ENCODE results near the gene GCSAM.

Gene GCSAM

GRCh38 chr3:112132088-112132487 lies 960 bp downstream of the GCSAM start:
- Histone ChIP-seq H3K4me2 (ENCODE audit: low read depth, low read length, poor library complexity, severe bottlenecking) (no peak overlapping the region), H3K36me3 (ENCODE audit: insufficient read depth, low read length) (no peaks in the 10 kb centered on the region), H3K4me1 (ENCODE audit: insufficient read depth, low read length, poor library complexity, severe bottlenecking) (peaks cover 68% of the 10 kb centered on the region), H4K20me1 (ENCODE audit: insufficient read depth, low read length, poor library complexity, severe bottlenecking) (no peaks in the 10 kb centered on the region), H3K9me2 (replicated peaks; ENCODE audit: low read depth, low read length) (no peaks in the 10 kb centered on the region), H3K27me3 (ENCODE audit: insufficient read depth, low read length, poor library complexity, severe bottlenecking) (no peaks in the 10 kb centered on the region), H2AFZ (ENCODE audit: low read length) (no peak overlapping the region), H3K79me2 (ENCODE audit: insufficient read depth, low read length) (no peaks in the 10 kb centered on the region), H3K9ac (ENCODE audit: low read depth, low read length, poor library complexity, severe bottlenecking) (no peak overlapping the region), H3K9me3 (ENCODE audit: insufficient read depth, low read depth, low read length) (no peaks in the 10 kb centered on the region), H3K4me3 (ENCODE audit: low read length, poor library complexity, severe bottlenecking) (no peak overlapping the region), H3F3A (ENCODE audit: low read depth) (no peaks in the 10 kb centered on the region)
- TF ChIP-seq EZH2phosphoT487 (IDR thresholded peaks at IDR 0.05; ENCODE audit: borderline replicate concordance), result no peak
- TF ChIP-seq, protein P1, sequence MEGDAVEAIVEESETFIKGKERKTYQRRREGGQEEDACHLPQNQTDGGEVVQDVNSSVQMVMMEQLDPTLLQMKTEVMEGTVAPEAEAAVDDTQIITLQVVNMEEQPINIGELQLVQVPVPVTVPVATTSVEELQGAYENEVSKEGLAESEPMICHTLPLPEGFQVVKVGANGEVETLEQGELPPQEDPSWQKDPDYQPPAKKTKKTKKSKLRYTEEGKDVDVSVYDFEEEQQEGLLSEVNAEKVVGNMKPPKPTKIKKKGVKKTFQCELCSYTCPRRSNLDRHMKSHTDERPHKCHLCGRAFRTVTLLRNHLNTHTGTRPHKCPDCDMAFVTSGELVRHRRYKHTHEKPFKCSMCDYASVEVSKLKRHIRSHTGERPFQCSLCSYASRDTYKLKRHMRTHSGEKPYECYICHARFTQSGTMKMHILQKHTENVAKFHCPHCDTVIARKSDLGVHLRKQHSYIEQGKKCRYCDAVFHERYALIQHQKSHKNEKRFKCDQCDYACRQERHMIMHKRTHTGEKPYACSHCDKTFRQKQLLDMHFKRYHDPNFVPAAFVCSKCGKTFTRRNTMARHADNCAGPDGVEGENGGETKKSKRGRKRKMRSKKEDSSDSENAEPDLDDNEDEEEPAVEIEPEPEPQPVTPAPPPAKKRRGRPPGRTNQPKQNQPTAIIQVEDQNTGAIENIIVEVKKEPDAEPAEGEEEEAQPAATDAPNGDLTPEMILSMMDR (conservative IDR thresholded peaks at IDR 0.05; ENCODE audit: low read length), result no peak

GRCh38 chr3:112131111-112131510 lies 1.9 kb downstream of the GCSAM start:
- H3K9me2 ChIP-seq (replicated peaks; ENCODE audit: low read depth, low read length), result no peaks in the 10 kb centered on the region
- no peaks in the 10 kb centered on the region for H3K27me3 ChIP-seq (ENCODE audit: insufficient read depth, low read length, poor library complexity, severe bottlenecking)
- H3F3A ChIP-seq (ENCODE audit: low read depth), result no peaks in the 10 kb centered on the region
- no peak overlapping the region for H2AFZ ChIP-seq (ENCODE audit: low read length)
- no peak overlapping the region for H3K4me3 ChIP-seq (ENCODE audit: low read length, poor library complexity, severe bottlenecking)
- H3K9ac ChIP-seq (ENCODE audit: low read depth, low read length, poor library complexity, severe bottlenecking), result no peak overlapping the region
- no peaks in the 10 kb centered on the region for H3K9me3 ChIP-seq (ENCODE audit: insufficient read depth, low read depth, low read length)
- H3K4me1 ChIP-seq (ENCODE audit: insufficient read depth, low read length, poor library complexity, severe bottlenecking), result peaks cover 72% of the 10 kb centered on the region
- no peaks in the 10 kb centered on the region for H3K36me3 ChIP-seq (ENCODE audit: insufficient read depth, low read length)
- TF ChIP-seq, protein P1 (conservative IDR thresholded peaks at IDR 0.05; ENCODE audit: low read length), result no peak
- TF ChIP-seq EZH2phosphoT487 (IDR thresholded peaks at IDR 0.05; ENCODE audit: borderline replicate concordance), result no peak
- H3K4me2 ChIP-seq (ENCODE audit: low read depth, low read length, poor library complexity, severe bottlenecking), result no peak overlapping the region
- H3K79me2 ChIP-seq (ENCODE audit: insufficient read depth, low read length), result no peaks in the 10 kb centered on the region
- H4K20me1 ChIP-seq (ENCODE audit: insufficient read depth, low read length, poor library complexity, severe bottlenecking), result no peaks in the 10 kb centered on the region

GRCh38 chr3:112130638-112130993 lies 2.4 kb downstream of the GCSAM start:
- H3K9me3 ChIP-seq (ENCODE audit: insufficient read depth, low read depth, low read length), result no peaks in the 10 kb centered on the region
- H2AFZ ChIP-seq (ENCODE audit: low read length), result no peak overlapping the region
- H4K20me1 ChIP-seq (ENCODE audit: insufficient read depth, low read length, poor library complexity, severe bottlenecking), result no peaks in the 10 kb centered on the region
- peaks cover 77% of the 10 kb centered on the region for H3K4me1 ChIP-seq (ENCODE audit: insufficient read depth, low read length, poor library complexity, severe bottlenecking)
- TF ChIP-seq EZH2phosphoT487 (IDR thresholded peaks at IDR 0.05; ENCODE audit: borderline replicate concordance), result no peak
- TF ChIP-seq, protein P1 (conservative IDR thresholded peaks at IDR 0.05; ENCODE audit: low read length), result no peak
- no peaks in the 10 kb centered on the region for H3K9me2 ChIP-seq (replicated peaks; ENCODE audit: low read depth, low read length)
- no peak overlapping the region for H3K4me3 ChIP-seq (ENCODE audit: low read length, poor library complexity, severe bottlenecking)
- no peaks in the 10 kb centered on the region for H3K27me3 ChIP-seq (ENCODE audit: insufficient read depth, low read length, poor library complexity, severe bottlenecking)
- H3K4me2 ChIP-seq (ENCODE audit: low read depth, low read length, poor library complexity, severe bottlenecking), result no peak overlapping the region
- H3K36me3 ChIP-seq (ENCODE audit: insufficient read depth, low read length), result no peaks in the 10 kb centered on the region
- H3K79me2 ChIP-seq (ENCODE audit: insufficient read depth, low read length), result no peaks in the 10 kb centered on the region
- no peak overlapping the region for H3K9ac ChIP-seq (ENCODE audit: low read depth, low read length, poor library complexity, severe bottlenecking)
- no peaks in the 10 kb centered on the region for H3F3A ChIP-seq (ENCODE audit: low read depth)

All from Loucy (cell line).